Activated CD4-positive, alpha-beta T cell treated with anti-CD3 and anti-CD28 coated beads, Interleukin-2, amount 10 ng/mL, durations not matched to agents 7 days and 5 days (primary cell): ENCODE results near the gene LRRC3. TPM values are rescaled to one million over a fixed set of nuclear protein-coding genes. Genes with fewer than 3 reads are reported as not detected.
"Not testable (repeated sequence)": the region's sequence is repeated elsewhere in the genome, so short reads cannot be mapped to it uniquely, and the experiment has no call there.

Experiments used
- CTCF ChIA-PET: fragments of 350-600 bp; sonication (Branson Sonifier 250); formaldehyde crosslinking; loops from one replicate; lab custom pipeline; 2021; ENCODE audit warnings: antibody characterized with exemption; lab: Charles Lee
- POLR2A ChIA-PET: fragments of 350-600 bp; sonication (Branson Sonifier 250); formaldehyde crosslinking; loops from one replicate; lab custom pipeline; 2021; ENCODE audit warnings: antibody characterized with exemption; lab: Charles Lee
- DNase-seq: peaks from one replicate; pipeline ENCODE4 v3.0.0-alpha.2; 2020
- H3K27ac Mint-ChIP-seq: one replicate; pipeline ENCODE4 v1.8.0; 2021; ENCODE audit warnings: mild to moderate bottlenecking, moderate library complexity, mixed read lengths
- H3K27me3 Mint-ChIP-seq: one replicate; pipeline ENCODE4 v1.8.0; 2021; ENCODE audit warnings: mixed read lengths
- H3K36me3 Mint-ChIP-seq: one replicate; pipeline ENCODE4 v1.8.0; 2021; ENCODE audit warnings: low read depth, mixed read lengths
- H3K4me1 Mint-ChIP-seq: one replicate; pipeline ENCODE4 v1.8.0; 2021; ENCODE audit warnings: mixed read lengths
- H3K4me3 Mint-ChIP-seq: one replicate; pipeline ENCODE4 v1.8.0; 2021; ENCODE audit warnings: mild to moderate bottlenecking, moderate library complexity, mixed read lengths
- H3K9me3 Mint-ChIP-seq: one replicate; pipeline ENCODE4 v1.8.0; 2021; ENCODE audit warnings: mixed read lengths
- total RNA-seq, 2 experiments: library from RNA; stranded (reverse); gene quantifications; one replicate each; pipeline ENCODE4 v1.2.3, GENCODE V29; 2021

Gene LRRC3
- total RNA-seq, 2 experiments from 2014 or later: 5.0 to 5.1 TPM

DNA sequence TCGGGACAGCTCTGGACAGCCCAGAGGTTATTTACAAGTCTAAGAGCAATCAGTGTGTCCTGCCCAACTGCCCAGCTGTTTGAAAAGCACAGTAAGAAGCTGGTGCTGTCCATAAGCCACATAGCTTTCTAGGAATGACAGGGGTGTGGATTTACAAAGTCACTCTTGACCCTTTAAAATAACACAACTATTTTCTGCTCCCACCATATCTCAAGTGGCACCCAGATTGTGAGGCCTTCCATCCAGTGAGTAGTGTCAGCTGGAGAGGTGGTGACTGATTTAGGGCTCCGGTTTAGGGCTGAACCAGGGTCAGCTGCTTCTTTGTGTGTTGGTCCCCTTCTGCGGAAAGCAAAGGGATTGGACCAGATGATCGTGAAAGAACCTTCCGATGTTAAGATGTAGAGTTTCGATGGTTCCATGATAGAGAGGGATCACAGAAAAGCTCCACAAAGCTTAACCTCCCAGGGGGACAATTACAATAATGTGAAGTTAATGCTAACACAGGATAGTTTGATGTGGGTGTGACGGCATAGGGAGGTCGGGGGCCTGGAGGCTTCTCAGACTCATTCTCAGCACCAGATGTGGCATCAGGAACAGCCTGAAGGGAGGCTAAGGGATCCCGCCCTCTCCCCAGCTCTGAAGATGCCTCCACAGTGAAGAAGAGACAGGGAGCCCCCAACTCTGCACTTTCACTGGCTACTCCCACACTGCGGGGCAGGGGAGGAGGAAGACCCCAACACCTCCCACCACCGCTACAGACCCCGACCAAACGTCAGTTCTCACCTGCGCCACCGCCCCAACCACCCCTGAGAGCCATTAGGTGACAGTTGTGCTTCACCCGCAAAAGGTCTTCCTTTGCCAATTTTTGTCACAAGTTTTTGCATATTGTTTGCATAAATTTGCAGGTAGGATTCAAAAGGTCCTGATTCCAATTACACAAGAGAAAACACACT lies 40.6 kb downstream of the LRRC3 start:
- POLR2A ChIA-PET: no interaction called here
- no peak overlapping the region for H3K27ac Mint-ChIP-seq
- H3K27me3 Mint-ChIP-seq: peaks cover 3% of the 10 kb centered on the region
- H3K4me3 Mint-ChIP-seq: no peak overlapping the region
- no peak for DNase-seq
- H3K4me1 Mint-ChIP-seq: peaks cover 2% of the 10 kb centered on the region
- CTCF ChIA-PET: interaction anchor here (2.8 kb wide), 1 partner anchor 14 kb away, joined by 12 read pairs; no protein-coding TSS in a partner anchor
- H3K36me3 Mint-ChIP-seq: peaks cover 9% of the 10 kb centered on the region
- H3K9me3 Mint-ChIP-seq: peaks cover 21% of the 10 kb centered on the region

DNA sequence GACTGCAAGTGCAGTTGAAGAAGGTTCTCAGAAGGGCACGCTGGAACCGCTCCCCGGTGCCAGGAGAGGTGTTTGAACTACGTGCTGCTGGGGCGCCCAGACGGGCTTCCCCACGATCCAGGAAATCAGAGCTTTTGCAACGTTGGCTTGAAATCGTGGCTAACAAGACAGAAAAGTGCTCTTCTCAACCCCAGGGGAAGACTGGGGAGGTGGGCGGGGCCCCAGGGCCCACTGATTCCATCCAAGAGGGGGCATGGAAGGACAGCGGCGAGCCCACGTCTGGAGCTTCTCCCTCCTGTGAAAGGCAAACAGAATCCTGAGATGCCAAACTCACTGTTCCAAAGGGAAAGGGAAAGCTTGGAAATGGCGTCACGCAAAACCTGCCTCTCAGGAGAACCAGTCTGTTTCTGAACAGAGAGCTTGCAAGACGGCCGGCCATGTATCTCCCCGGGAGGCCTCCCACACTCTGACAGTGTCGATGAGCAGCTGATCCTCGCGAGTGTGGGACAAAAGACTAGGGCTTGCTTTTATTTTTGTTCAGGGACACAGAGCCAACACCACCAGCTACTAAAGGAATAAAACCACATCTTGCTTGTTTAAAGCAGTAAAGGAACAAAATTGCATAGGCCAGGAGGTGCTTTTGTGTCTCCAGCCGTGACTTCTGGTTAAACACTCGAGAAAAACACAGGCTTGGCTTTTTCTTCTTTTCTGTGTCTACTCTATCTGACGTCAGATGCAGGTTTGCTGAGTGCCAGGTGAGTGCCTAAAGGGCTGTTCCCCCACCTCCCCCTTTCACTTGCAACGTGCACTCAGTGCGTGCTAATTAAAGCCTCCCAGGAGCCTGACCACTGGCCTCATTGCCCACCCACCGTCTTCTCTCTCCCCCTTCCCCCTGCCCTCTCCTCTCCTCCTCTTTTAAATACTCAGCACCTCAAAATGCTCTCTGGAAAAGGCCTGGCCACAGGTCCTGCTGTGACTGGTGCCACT lies 41.5 kb downstream of the LRRC3 start:
- DNase-seq: no peak
- H3K36me3 Mint-ChIP-seq: peaks cover 7% of the 10 kb centered on the region
- peaks cover 2% of the 10 kb centered on the region for H3K4me1 Mint-ChIP-seq
- ChIA-PET POLR2A (no interaction called here), CTCF (no interaction called here)
- H3K27ac Mint-ChIP-seq: no peak overlapping the region
- peaks cover 3% of the 10 kb centered on the region for H3K27me3 Mint-ChIP-seq
- no peak overlapping the region for H3K4me3 Mint-ChIP-seq
- peaks cover 18% of the 10 kb centered on the region for H3K9me3 Mint-ChIP-seq

DNA sequence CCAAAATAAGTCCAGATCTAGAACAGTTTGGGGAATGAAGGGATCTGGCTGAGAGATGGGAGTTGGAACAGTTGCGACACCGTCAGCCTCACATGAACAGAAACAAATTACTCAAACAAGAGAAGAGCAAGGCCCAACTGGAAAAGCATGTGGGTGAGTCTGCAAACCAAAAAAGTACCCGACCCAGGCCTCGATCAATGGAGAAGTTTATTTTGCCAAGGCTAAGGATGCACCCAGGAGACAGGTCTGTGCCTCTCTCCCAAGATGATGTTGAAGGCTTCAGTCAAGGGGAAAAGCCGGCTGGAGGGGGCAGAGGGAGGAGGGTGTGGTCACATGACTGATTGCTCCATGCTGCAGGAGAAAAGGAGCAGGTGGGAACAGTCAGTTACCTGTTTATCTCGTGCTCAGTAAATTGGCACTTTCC lies 42.4 kb downstream of the LRRC3 start:
- DNase-seq: no peak
- Mint-ChIP-seq H3K9me3 (peaks cover 9% of the 10 kb centered on the region), H3K27ac (no peak overlapping the region), H3K4me3 (no peak overlapping the region), H3K36me3 (peaks cover 4% of the 10 kb centered on the region), H3K4me1 (no peaks in the 10 kb centered on the region), H3K27me3 (peaks cover 3% of the 10 kb centered on the region)
- POLR2A ChIA-PET: no interaction called here
- CTCF ChIA-PET: no interaction called here

DNA sequence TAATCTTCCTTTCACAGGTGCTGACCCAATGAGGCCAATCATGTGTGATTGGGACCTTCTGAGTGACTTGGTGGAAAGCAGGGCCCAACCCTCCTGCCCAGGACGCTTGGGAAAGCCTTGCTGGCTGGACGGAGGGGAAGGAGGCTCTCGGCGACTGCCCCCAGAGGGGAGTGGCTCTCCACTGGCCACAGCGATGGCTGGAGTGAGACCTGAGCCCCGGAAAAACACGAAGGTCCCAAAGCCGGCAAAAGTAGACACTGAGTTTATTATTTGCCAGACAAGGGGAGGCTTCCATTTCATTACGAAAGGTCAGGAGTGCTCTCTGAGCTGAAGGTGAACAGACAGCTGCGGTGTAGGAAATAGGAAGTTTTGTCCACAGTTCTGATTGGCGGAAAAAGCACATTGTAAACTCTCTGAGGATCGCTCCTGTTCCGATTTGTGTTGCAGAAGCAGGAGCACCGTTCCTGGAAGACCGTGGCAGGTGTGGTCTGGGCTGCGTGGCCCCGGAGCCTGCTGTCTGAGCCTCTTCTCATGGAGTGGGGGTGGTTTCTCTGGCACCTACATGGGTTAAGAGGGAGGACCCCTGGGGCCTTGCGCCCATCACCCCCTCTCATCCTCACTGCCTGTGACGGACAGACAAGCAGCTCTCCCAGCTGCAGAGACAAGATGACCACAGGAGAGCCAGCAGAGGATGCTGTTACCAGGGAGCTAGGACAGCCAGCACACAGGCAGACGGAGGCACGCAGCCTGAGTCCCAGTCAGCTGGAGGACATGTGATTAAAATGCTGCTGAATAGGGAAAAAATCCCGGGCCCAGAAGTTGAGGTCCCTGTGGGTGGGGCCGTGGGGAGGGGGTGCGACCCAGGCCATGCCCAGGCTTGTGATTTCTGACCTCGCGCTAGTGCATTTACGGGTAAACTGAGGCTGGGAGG lies 43.2 kb downstream of the LRRC3 start:
- Mint-ChIP-seq H3K4me3 (no peak overlapping the region), H3K4me1 (no peaks in the 10 kb centered on the region), H3K27ac (no peak overlapping the region), H3K36me3 (no peaks in the 10 kb centered on the region), H3K27me3 (peaks cover 3% of the 10 kb centered on the region), H3K9me3 (peaks cover under 1% of the 10 kb centered on the region)
- DNase-seq: no peak
- POLR2A ChIA-PET: no interaction called here
- CTCF ChIA-PET: no interaction called here

DNA sequence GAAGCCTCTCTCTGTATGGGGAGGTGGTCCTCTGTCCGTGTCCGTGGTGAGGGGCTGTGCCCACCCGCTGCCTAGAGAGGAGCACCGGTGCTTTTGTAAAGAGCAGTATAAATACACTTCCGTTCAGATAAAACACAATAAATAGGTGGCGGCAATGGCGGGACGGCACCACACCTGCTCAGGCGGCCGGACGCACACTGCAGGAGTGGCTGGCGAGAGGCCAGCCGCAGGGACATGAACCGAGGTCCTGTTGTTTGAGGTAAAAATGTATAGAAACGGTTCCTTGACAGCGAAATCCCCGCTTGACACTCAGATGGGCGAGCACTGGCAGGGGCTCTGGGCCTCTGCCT lies 43.9 kb downstream of the LRRC3 start:
- ChIA-PET POLR2A (no interaction called here), CTCF (no interaction called here)
- H3K36me3 Mint-ChIP-seq: no peaks in the 10 kb centered on the region
- no peak overlapping the region for H3K27ac Mint-ChIP-seq
- no peak for DNase-seq
- H3K4me1 Mint-ChIP-seq: peaks cover 3% of the 10 kb centered on the region
- peaks cover 3% of the 10 kb centered on the region for H3K27me3 Mint-ChIP-seq
- no peak overlapping the region for H3K4me3 Mint-ChIP-seq
- no peaks in the 10 kb centered on the region for H3K9me3 Mint-ChIP-seq

DNA sequence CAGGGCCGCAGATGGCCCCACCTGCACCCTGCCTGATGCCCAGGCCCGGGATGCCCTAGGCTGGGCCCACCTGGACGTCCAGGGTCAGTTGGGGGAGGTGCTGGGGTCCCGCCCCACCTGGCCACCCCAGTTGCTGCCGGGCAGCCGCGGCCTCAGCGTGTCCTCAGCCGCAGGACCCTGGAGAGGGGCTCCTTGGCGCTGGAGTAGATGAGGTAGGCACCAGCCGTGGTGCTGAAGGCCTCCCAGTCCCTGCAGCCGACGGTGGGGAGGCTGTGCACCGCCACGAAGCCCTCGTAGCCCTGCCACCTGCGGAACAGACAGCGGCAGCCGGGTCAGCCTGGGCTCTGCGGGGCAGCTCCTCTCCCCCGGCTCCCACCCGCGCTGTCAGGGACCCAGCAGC lies 44.3 kb downstream of the LRRC3 start:
- Mint-ChIP-seq H3K9me3 (no peaks in the 10 kb centered on the region), H3K36me3 (no peaks in the 10 kb centered on the region), H3K4me3 (no peak overlapping the region), H3K27ac (no peak overlapping the region), H3K4me1 (peaks cover 3% of the 10 kb centered on the region), H3K27me3 (peaks cover 3% of the 10 kb centered on the region)
- DNase-seq: no peak
- CTCF ChIA-PET: no interaction called here
- POLR2A ChIA-PET: no interaction called here

DNA sequence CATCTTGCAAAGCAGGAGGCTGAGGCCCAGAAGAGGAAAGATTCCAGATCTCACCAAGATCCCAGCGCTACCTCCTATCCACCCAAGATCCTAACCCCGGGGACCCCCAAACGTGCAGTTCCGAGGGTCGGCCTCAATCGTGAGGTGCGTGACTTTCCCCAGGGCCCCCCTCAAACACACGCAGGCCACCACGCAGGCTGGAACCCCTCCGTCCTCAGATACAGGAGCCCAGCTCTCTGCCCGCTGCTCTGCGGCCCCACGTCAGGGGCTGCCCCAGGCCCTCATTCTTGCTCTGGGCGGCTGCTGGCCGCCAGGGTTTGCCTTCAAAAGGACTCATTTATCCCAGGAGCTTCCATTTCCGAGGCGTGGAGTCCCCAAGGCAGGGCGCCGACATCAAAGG lies 44.8 kb downstream of the LRRC3 start:
- Mint-ChIP-seq H3K4me3 (no peak overlapping the region), H3K36me3 (no peaks in the 10 kb centered on the region), H3K27me3 (peaks cover 3% of the 10 kb centered on the region), H3K4me1 (peaks cover 3% of the 10 kb centered on the region), H3K9me3 (no peaks in the 10 kb centered on the region), H3K27ac (no peak overlapping the region)
- ChIA-PET POLR2A (no interaction called here), CTCF (no interaction called here)
- DNase-seq: no peak

DNA sequence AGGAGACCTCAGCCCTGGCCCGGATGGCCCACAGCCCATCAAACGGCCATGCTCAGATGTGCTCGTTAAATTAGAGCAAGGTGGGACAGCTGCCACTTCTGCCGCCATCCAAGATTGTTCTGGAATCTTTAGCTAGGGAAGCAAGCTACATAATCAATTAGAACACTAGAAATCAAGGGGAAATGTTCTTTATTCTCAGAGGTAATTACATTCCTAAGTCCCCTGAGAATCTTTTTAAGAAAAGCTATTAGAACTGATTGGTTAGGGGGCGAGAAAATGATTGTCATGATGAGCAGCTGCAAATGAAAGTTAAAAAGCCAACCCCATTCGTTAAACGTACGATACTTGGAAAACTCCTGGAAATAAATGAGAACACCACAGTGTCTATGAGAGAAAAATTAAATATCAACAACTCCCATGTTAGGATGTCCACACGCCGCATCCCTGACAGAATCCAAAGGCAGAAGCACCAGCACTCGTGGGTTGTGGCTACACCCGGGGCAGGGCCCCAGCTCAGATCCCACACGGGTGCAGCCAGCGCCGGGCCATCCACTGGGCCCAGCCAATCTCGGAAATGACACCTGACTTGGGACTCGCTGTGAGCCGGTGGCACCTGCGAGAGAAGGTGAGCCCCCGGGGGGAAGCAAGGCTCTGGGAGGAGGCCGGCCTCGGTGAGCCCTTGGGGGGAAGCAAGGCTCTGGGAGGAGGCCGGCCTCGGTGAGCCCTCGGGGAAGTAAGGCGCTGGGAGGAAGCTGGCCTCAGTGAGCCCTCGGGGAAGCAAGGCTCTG lies 47.1 kb downstream of the LRRC3 start:
- no peaks in the 10 kb centered on the region for H3K9me3 Mint-ChIP-seq
- CTCF ChIA-PET: interaction anchor here (0.6 to 2.3 kb wide), 4 partner anchors 8 to 427 kb away, joined by 3 to 8 read pairs (median 3); no protein-coding TSS in a partner anchor

DNA sequence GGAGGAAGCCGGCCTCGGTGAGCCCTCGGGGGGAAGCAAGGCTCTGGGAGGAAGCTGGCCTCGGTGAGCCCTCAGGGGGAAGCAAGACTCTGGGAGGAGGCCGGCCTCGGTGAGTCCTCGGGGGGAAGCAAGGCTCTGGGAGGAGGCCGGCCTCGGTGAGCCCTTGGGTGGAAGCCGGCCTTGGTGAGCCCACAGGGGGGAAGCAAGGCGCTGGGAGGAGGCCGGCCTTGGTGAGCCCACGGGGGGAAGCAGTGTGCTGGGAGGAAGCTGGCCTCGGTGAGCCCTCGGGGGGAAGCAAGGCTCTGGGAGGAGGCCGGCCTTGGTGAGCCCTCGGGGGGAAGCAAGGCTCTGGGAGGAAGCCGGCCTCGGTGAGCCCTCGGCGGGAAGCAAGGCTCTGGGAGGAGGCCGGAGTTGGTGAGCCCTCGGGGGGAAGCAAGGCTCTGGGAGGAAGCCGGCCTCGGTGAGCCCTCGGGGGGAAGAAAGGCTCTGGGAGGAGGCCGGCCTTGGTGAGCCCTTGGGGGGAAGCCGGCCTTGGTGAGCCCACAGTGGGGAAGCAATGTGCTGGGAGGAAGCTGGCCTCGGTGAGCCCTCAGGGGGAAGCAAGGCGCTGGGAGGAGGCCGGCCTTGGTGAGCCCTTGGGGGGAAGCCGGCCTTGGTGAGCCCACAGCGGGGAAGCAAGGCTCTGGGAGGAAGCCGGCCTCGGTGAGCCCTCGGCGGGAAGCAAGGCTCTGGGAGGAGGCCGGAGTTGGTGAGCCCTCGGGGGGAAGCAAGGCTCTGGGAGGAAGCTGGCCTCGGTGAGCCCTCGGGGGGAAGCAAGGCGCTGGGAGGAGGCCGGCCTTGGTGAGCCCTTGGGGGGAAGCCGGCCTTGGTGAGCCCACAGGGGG lies 47.9 kb downstream of the LRRC3 start:
- H3K36me3 Mint-ChIP-seq, H3K27ac Mint-ChIP-seq, H3K9me3 Mint-ChIP-seq, H3K4me3 Mint-ChIP-seq, H3K4me1 Mint-ChIP-seq, H3K27me3 Mint-ChIP-seq, POLR2A ChIA-PET, DNase-seq: not testable (repeated sequence)
- CTCF ChIA-PET: interaction anchor here (0.6 to 1.0 kb wide), 7 partner anchors 10 to 1026 kb away, joined by 3 to 6 read pairs (median 3); no protein-coding TSS in a partner anchor

More for the DNA sequence above, 47.1 kb downstream of the LRRC3 start:
- Mint-ChIP-seq H3K36me3 (no peaks in the 10 kb centered on the region), H3K4me3 (no peak overlapping the region), H3K4me1 (peaks cover 3% of the 10 kb centered on the region), H3K27me3 (peaks cover under 1% of the 10 kb centered on the region), H3K27ac (no peak overlapping the region)
- POLR2A ChIA-PET: no interaction called here
- no peak for DNase-seq

DNA sequence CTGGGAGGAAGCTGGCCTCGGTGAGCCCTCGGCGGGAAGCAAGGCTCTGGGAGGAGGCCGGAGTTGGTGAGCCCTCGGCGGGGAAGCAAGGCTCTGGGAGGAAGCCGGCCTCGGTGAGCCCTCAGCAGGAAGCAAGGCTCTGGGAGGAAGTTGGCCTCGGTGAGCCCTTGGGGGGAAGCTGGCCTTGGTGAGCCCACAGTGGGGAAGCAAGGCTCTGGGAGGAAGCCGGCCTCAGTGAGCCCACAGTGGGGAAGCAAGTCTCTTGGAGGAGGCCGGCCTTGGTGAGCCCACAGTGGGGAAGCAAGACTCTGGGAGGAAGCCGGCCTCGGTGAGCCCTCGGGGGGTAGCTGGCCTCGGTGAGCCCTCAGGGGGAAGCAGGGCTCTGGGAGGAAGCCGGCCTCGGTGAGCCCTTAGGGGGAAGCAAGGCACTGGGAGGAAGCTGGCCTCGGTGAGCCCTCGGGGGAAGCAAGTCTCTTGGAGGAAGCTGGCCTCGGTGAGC lies 48.6 kb downstream of the LRRC3 start:
- Mint-ChIP-seq H3K4me1 (peaks cover 3% of the 10 kb centered on the region), H3K36me3 (no peaks in the 10 kb centered on the region), H3K27ac (no peak overlapping the region), H3K4me3 (no peak overlapping the region), H3K9me3 (no peaks in the 10 kb centered on the region), H3K27me3 (no peaks in the 10 kb centered on the region)
- ChIA-PET POLR2A (no interaction called here), CTCF (interaction anchor here (0.7 to 1.0 kb wide), 3 partner anchors 9 to 722 kb away, joined by 3 to 6 read pairs (median 4); no protein-coding TSS in a partner anchor)
- DNase-seq: no peak
